ENCODE data around the gene SLC22A5.
A peak's percentile ranks its signal among the peaks of the same experiment; 100 is the strongest.

Gene SLC22A5

GRCh38 chr5:132424167-132424880, 54.8 kb downstream of the SLC22A5 start:
- no peak overlapping the region for H3K23ac ChIP-seq (ENCODE audit: low read length in 2 of 2)
- no peak overlapping the region for H3K4me2 ChIP-seq (ENCODE audit: low read length, poor library complexity, severe bottlenecking)
- no peaks in the 10 kb centered on the region for H3K9me3 ChIP-seq (ENCODE audit: control insufficient read depth, low read length)
- H2AK5ac ChIP-seq (ENCODE audit: low read length, severe bottlenecking) = peak overlapping the region; percentile 90
- H3K14ac ChIP-seq (ENCODE audit: low read length in 2 of 2) = no peak overlapping the region
- H3K27ac ChIP-seq (ENCODE audit: low read length, poor library complexity, severe bottlenecking) = peak overlapping the region; percentile 94
- H2BK12ac ChIP-seq (ENCODE audit: low read length in 2 of 2) = peak overlapping the region; percentile 76 to 79
- H3K9ac ChIP-seq (ENCODE audit: low read length) = peak overlapping the region; percentile 86
- no peak for DNase-seq
- H3K18ac ChIP-seq (ENCODE audit: low read depth in 1 of 2, low read length in 2 of 2) = peak overlapping the region; percentile 56 to 90
- H2BK15ac ChIP-seq (ENCODE audit: low read depth, poor library complexity, severe bottlenecking) = peak overlapping the region; percentile 44
- peak overlapping the region; percentile 71 for H4K91ac ChIP-seq (ENCODE audit: low read length)
- no peak overlapping the region for H4K8ac ChIP-seq (ENCODE audit: low read length)
- H3K36me3 ChIP-seq (ENCODE audit: control insufficient read depth in 1 of 2, insufficient read depth in 2 of 2, low read depth in 1 of 2, low read length in 2 of 2) = peaks cover 0 to 18% of the 10 kb centered on the region in 2 experiments
- no peak overlapping the region for H2BK120ac ChIP-seq (ENCODE audit: low read depth, low read length)
- H2AFZ ChIP-seq (ENCODE audit: low read depth, low read length) = no peak overlapping the region
- no peaks in the 10 kb centered on the region for H3K27me3 ChIP-seq (ENCODE audit: control insufficient read depth in 1 of 2, insufficient read depth in 1 of 2, low read length in 2 of 2)
- 97% methylated on average over 3 of the region's 3 CpGs for WGBS
- peaks cover 9% of the 10 kb centered on the region for H3K79me1 ChIP-seq (replicated peaks; ENCODE audit: low read length, poor library complexity, severe bottlenecking)
- H2BK5ac ChIP-seq (ENCODE audit: low read depth, low read length, poor library complexity, severe bottlenecking) = peak overlapping the region; percentile 22
- H3K4me1 ChIP-seq (ENCODE audit: control insufficient read depth, insufficient read depth, low read depth, low read length) = peaks cover 44% of the 10 kb centered on the region
- H3K4me3 ChIP-seq (ENCODE audit: insufficient read depth in 1 of 2, low read depth in 1 of 2, low read length in 2 of 2) = no peak overlapping the region
- peak overlapping the region in 1 of 2 experiments; percentile 76 for H3K4ac ChIP-seq (ENCODE audit: low read depth in 1 of 2, low read length in 2 of 2)

- H3K4ac ChIP-seq (ENCODE audit: low read depth in 1 of 2, low read length in 2 of 2) = peak overlapping the region; percentile 64 to 76
- no peak overlapping the region for H3K4me3 ChIP-seq (ENCODE audit: insufficient read depth in 1 of 2, low read depth in 1 of 2, low read length in 2 of 2)
- peak overlapping the region; percentile 56 to 90 for H3K18ac ChIP-seq (ENCODE audit: low read depth in 1 of 2, low read length in 2 of 2)
- H3K79me1 ChIP-seq (replicated peaks; ENCODE audit: low read length, poor library complexity, severe bottlenecking) = peaks cover 12% of the 10 kb centered on the region
- H4K91ac ChIP-seq (ENCODE audit: low read length) = peak overlapping the region; percentile 71
- peak overlapping the region in 1 of 2 experiments; percentile 76 for H3K14ac ChIP-seq (ENCODE audit: low read length in 2 of 2)
- no peak overlapping the region for H3K4me2 ChIP-seq (ENCODE audit: low read length, poor library complexity, severe bottlenecking)
- peak; percentile 91 for DNase-seq
- peak overlapping the region; percentile 79 to 88 for H2BK12ac ChIP-seq (ENCODE audit: low read length in 2 of 2)
- H3K23ac ChIP-seq (ENCODE audit: low read length in 2 of 2) = peak overlapping the region in 1 of 2 experiments; percentile 34
- H3K27me3 ChIP-seq (ENCODE audit: control insufficient read depth in 1 of 2, insufficient read depth in 1 of 2, low read length in 2 of 2) = no peaks in the 10 kb centered on the region
- no peak overlapping the region for H2AFZ ChIP-seq (ENCODE audit: low read depth, low read length)
- peak overlapping the region; percentile 44 for H2BK15ac ChIP-seq (ENCODE audit: low read depth, poor library complexity, severe bottlenecking)
- peak overlapping the region; percentile 94 for H3K27ac ChIP-seq (ENCODE audit: low read length, poor library complexity, severe bottlenecking)
- H2AK5ac ChIP-seq (ENCODE audit: low read length, severe bottlenecking) = peak overlapping the region; percentile 90
- H4K8ac ChIP-seq (ENCODE audit: low read length) = peak overlapping the region; percentile 76
- peaks cover 0 to 13% of the 10 kb centered on the region in 2 experiments for H3K36me3 ChIP-seq (ENCODE audit: control insufficient read depth in 1 of 2, insufficient read depth in 2 of 2, low read depth in 1 of 2, low read length in 2 of 2)
- peak overlapping the region; percentile 86 for H3K9ac ChIP-seq (ENCODE audit: low read length)
- WGBS = 53% methylated on average over 6 of the region's 8 CpGs
- H3K4me1 ChIP-seq (ENCODE audit: control insufficient read depth, insufficient read depth, low read depth, low read length) = peaks cover 42% of the 10 kb centered on the region
- no peaks in the 10 kb centered on the region for H3K9me3 ChIP-seq (ENCODE audit: control insufficient read depth, low read length)
- no peak overlapping the region for H2BK5ac ChIP-seq (ENCODE audit: low read depth, low read length, poor library complexity, severe bottlenecking)
- H2BK120ac ChIP-seq (ENCODE audit: low read depth, low read length) = peak overlapping the region; percentile 74
These were observed 55.8 kb downstream of the SLC22A5 start for GRCh38 chr5:132425009-132425937.

DNA sequence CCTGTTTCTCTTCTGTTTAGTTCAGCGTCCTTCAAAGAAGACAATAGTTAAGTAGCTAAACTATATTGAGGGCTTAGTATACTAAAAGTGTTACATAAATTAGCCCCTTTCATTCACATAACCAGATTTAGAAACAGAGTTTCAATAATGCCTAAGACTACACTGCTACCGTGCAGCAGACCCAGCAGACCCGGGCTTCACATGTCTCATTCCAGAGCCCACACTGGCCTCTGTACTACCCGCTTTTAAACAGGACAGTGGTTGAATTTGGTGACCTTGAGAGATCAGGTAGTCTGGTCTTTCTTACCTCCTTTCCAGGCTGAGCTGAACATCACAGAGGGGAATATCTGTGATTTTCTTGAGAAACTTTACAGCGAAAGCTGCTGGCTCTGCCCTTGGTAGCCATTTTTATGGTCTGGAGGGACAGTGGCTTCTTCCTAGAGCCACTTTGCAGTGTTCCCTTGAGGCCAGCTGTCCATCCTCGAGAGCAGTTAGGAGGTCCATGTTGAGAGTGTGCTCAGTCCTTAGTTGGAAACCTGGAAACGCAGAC, 56.5 kb downstream of the SLC22A5 start:
- Histone ChIP-seq H3K9ac (ENCODE audit: low read length) (peak overlapping the region; percentile 86), H2AFZ (ENCODE audit: low read depth, low read length) (no peak overlapping the region), H4K8ac (ENCODE audit: low read length) (peak overlapping the region; percentile 83), H3K18ac (ENCODE audit: low read depth in 1 of 2, low read length in 2 of 2) (peak overlapping the region; percentile 82 to 100), H2BK5ac (ENCODE audit: low read depth, low read length, poor library complexity, severe bottlenecking) (peak overlapping the region; percentile 93), H3K9me3 (ENCODE audit: control insufficient read depth, low read length) (no peaks in the 10 kb centered on the region), H3K27me3 (ENCODE audit: control insufficient read depth in 1 of 2, insufficient read depth in 1 of 2, low read length in 2 of 2) (no peaks in the 10 kb centered on the region), H3K4ac (ENCODE audit: low read depth in 1 of 2, low read length in 2 of 2) (peak overlapping the region; percentile 89 to 99), H3K27ac (ENCODE audit: low read length, poor library complexity, severe bottlenecking) (peak overlapping the region; percentile 94), H2AK5ac (ENCODE audit: low read length, severe bottlenecking) (peak overlapping the region; percentile 98), H2BK12ac (ENCODE audit: low read length in 2 of 2) (peak overlapping the region; percentile 46 to 100), H3K36me3 (ENCODE audit: control insufficient read depth in 1 of 2, insufficient read depth in 2 of 2, low read depth in 1 of 2, low read length in 2 of 2) (peaks cover 0 to 8% of the 10 kb centered on the region in 2 experiments), H3K79me1 (replicated peaks; ENCODE audit: low read length, poor library complexity, severe bottlenecking) (peaks cover 13% of the 10 kb centered on the region), H2BK120ac (ENCODE audit: low read depth, low read length) (peak overlapping the region; percentile 8), H3K4me1 (ENCODE audit: control insufficient read depth, insufficient read depth, low read depth, low read length) (peaks cover 38% of the 10 kb centered on the region), H3K4me2 (ENCODE audit: low read length, poor library complexity, severe bottlenecking) (no peak overlapping the region), H3K23ac (ENCODE audit: low read length in 2 of 2) (peak overlapping the region in 1 of 2 experiments; percentile 60), H2BK15ac (ENCODE audit: low read depth, poor library complexity, severe bottlenecking) (peak overlapping the region; percentile 33), H3K4me3 (ENCODE audit: insufficient read depth in 1 of 2, low read depth in 1 of 2, low read length in 2 of 2) (peak overlapping the region in 1 of 2 experiments; percentile 56), H3K14ac (ENCODE audit: low read length in 2 of 2) (peak overlapping the region in 1 of 2 experiments; percentile 96), H4K91ac (ENCODE audit: low read length) (peak overlapping the region; percentile 95)
- WGBS = 84% methylated on average over 6 of the region's 7 CpGs
- DNase-seq = no peak

Measured in mesenchymal stem cell (in vitro differentiated cells and primary cell).